HCT116 (cell line): ENCODE measurements around the gene BBS9.

ENCODE experiments used
- EGR1 ChIP-seq: IDR thresholded peaks from 2 replicates; pipeline ENCODE4 v1.6.1; 2012; ENCODE audit warnings: low read depth
- EZH2 ChIP-seq: fragments of 200-600 bp; sonication (generic); IDR thresholded peaks from 2 replicates; pipeline ENCODE4 v1.6.1; 2017; ENCODE audit warnings: antibody characterized with exemption, mixed run types
- EZH2phosphoT487 ChIP-seq: fragments of 200-600 bp; IDR thresholded peaks from 2 replicates; pipeline ENCODE4 v1.6.1; 2018; ENCODE audit warnings: antibody characterized with exemption, borderline replicate concordance
- FOSL1 ChIP-seq: IDR thresholded peaks from 2 replicates; pipeline ENCODE4 v1.6.1; 2012; ENCODE audit warnings: low read depth
- POLR2A ChIP-seq: IDR thresholded peaks from 2 replicates; pipeline ENCODE4 v1.7.0; 2011; ENCODE audit warnings: borderline replicate concordance; ENCODE audit not compliant: insufficient read depth, insufficient read length; ENCODE audit errors: extremely low read depth
- RAD21 ChIP-seq: IDR thresholded peaks from 2 replicates; pipeline ENCODE4 v1.6.1; 2012; ENCODE audit warnings: low read depth, mild to moderate bottlenecking
- TCF7L2 ChIP-seq: IDR thresholded peaks from 2 replicates; pipeline ENCODE4 v1.7.0; 2011; ENCODE audit warnings: borderline replicate concordance, inconsistent platforms; ENCODE audit not compliant: insufficient read depth, insufficient read length; ENCODE audit errors: extremely low read depth
- YY1 ChIP-seq: IDR thresholded peaks from 2 replicates; pipeline ENCODE4 v1.6.1; 2011; ENCODE audit warnings: low read length, low read depth, moderate library complexity, mild to moderate bottlenecking; ENCODE audit not compliant: insufficient replicate concordance; ENCODE audit errors: extremely low read depth
- ZFX ChIP-seq: fragments of 450-650 bp; IDR thresholded peaks from 2 replicates; pipeline ENCODE4 v1.6.1; 2017
- TF ChIP-seq, protein P1 (sequence below): IDR thresholded peaks from 2 replicates; pipeline ENCODE4 v1.6.1; 2012
- TF ChIP-seq, protein P2 (sequence below), 3 experiments: fragments of 200-600 bp in 1 of 3; sonication (generic) in 1 of 3; IDR thresholded peaks in 2 of 3; conservative IDR thresholded peaks in 1 of 3; 2 replicates each; pipeline ENCODE4 v1.5.1; 2012 to 2017; ENCODE audit warnings: low read depth in 2 of 3, low read length in 2 of 3, antibody characterized with exemption in 1 of 3, borderline replicate concordance in 1 of 3, control low read depth in 1 of 3, mild to moderate bottlenecking in 1 of 3, mixed read lengths in 1 of 3, mixed run types in 1 of 3, moderate library complexity in 1 of 3; ENCODE audit not compliant: insufficient read depth in 1 of 3
- TF ChIP-seq, protein P3 (sequence below): IDR thresholded peaks from 2 replicates; pipeline ENCODE4 v1.6.1; 2011; ENCODE audit warnings: mild to moderate bottlenecking, low read length, moderate library complexity; ENCODE audit not compliant: insufficient replicate concordance; ENCODE audit errors: extremely low read depth

DNA sequence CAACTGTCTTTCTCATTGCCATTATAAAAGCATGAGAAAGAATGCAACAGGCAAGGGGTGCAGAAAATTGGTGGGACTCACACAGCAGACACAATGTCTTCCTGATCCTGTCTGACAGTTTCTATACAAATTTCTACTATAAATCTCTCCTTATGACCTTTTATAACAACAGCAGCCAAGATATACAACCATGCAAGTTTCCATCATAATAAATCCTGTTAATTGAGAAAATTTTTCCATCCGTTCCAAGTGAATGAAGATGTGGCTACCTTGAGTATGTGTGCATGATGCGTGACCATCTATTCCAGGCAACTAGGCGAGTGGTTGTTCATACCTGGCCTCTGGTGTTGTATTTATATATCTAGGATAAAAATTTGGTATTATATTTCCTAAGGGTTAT, 216.7 kb downstream of the BBS9 start:
- TF ChIP-seq POLR2A (no peak), EZH2 (no peak), YY1 (no peak), EZH2phosphoT487 (no peak), ZFX (no peak), EGR1 (no peak), RAD21 (no peak), FOSL1 (no peak), TCF7L2 (no peak)
- TF ChIP-seq, protein P1, sequence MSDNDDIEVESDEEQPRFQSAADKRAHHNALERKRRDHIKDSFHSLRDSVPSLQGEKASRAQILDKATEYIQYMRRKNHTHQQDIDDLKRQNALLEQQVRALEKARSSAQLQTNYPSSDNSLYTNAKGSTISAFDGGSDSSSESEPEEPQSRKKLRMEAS: no peak
- TF ChIP-seq, protein P2, sequence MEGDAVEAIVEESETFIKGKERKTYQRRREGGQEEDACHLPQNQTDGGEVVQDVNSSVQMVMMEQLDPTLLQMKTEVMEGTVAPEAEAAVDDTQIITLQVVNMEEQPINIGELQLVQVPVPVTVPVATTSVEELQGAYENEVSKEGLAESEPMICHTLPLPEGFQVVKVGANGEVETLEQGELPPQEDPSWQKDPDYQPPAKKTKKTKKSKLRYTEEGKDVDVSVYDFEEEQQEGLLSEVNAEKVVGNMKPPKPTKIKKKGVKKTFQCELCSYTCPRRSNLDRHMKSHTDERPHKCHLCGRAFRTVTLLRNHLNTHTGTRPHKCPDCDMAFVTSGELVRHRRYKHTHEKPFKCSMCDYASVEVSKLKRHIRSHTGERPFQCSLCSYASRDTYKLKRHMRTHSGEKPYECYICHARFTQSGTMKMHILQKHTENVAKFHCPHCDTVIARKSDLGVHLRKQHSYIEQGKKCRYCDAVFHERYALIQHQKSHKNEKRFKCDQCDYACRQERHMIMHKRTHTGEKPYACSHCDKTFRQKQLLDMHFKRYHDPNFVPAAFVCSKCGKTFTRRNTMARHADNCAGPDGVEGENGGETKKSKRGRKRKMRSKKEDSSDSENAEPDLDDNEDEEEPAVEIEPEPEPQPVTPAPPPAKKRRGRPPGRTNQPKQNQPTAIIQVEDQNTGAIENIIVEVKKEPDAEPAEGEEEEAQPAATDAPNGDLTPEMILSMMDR (IDR thresholded peaks at IDR 0.05 in 2 of 3, conservative IDR thresholded peaks at IDR 0.05 in 1 of 3; ENCODE audit: borderline replicate concordance in 1 of 3, insufficient read depth in 1 of 3, low read depth in 2 of 3, low read length in 2 of 3): no peak
- TF ChIP-seq, protein P3, sequence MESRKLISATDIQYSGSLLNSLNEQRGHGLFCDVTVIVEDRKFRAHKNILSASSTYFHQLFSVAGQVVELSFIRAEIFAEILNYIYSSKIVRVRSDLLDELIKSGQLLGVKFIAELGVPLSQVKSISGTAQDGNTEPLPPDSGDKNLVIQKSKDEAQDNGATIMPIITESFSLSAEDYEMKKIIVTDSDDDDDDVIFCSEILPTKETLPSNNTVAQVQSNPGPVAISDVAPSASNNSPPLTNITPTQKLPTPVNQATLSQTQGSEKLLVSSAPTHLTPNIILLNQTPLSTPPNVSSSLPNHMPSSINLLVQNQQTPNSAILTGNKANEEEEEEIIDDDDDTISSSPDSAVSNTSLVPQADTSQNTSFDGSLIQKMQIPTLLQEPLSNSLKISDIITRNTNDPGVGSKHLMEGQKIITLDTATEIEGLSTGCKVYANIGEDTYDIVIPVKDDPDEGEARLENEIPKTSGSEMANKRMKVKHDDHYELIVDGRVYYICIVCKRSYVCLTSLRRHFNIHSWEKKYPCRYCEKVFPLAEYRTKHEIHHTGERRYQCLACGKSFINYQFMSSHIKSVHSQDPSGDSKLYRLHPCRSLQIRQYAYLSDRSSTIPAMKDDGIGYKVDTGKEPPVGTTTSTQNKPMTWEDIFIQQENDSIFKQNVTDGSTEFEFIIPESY: no peak
